Psoas muscle (tissue), 8 donors: ENCODE data around the gene MTURN. TPM values are rescaled to one million over a fixed set of nuclear protein-coding genes. Genes with fewer than 3 reads are reported as not detected.
"Not testable (repeated sequence)": the region's sequence is repeated elsewhere in the genome, so short reads cannot be mapped to it uniquely, and the experiment has no call there.

Experiments
- ATAC-seq, 4 donors: fragments of 200-7000 bp; cut with Tn5 transposase; one replicate each; pipeline ENCODE4 v1.9.1; 2020; ENCODE audit warnings: moderate library complexity in 3 of 4, mild to moderate bottlenecking in 2 of 4
- DNase-seq, 2 donors: peaks; one replicate each; pipeline ENCODE4 v3.0.0-alpha.2; 2020
- H3K27ac ChIP-seq: fragments of 200-600 bp; one replicate; pipeline ENCODE4 v1.8.0; 2022
- H3K27me3 ChIP-seq, 3 donors: fragments of 200-600 bp in 1 of 3; one replicate each; pipeline versions ENCODE4 v1.6.1 to v1.8.0; 2013 to 2022; ENCODE audit warnings: low read length in 2 of 3, mild to moderate bottlenecking in 2 of 3, moderate library complexity in 1 of 3; ENCODE audit not compliant: insufficient read depth in 3 of 3
- H3K36me3 ChIP-seq, 2 donors: fragments of 200-600 bp in 1 of 2; one replicate each; pipeline versions ENCODE4 v1.6.1 to v1.8.0; 2013 to 2022; ENCODE audit warnings: low read depth in 1 of 2, mild to moderate bottlenecking in 1 of 2, moderate library complexity in 1 of 2; ENCODE audit not compliant: insufficient read depth in 1 of 2
- H3K4me1 ChIP-seq: fragments of 200-600 bp; one replicate; pipeline ENCODE4 v1.8.0; 2022
- H3K4me3 ChIP-seq: fragments of 200-600 bp; one replicate; pipeline ENCODE4 v1.8.0; 2022; ENCODE audit warnings: mild to moderate bottlenecking
- H3K9me3 ChIP-seq: fragments of 200-600 bp; one replicate; pipeline ENCODE4 v1.8.0; 2022
- WGBS, 3 donors: extraction: QIAGEN DNeasy Blood & Tissue Kit; methylation state at CpG; one replicate each; pipeline versions ENCODE4 v1.1.6 to v1.1.7; 2013; 5-methylcytosine and 5-hydroxymethylcytosine counted together
- intact Hi-C, 2 donors: fragments of 100-400 bp; cut with DNase I; formaldehyde crosslinking; loops; one replicate each; pipeline versions ENCODE4 v1.11.0 to v1.14.2; 2022
- polyA plus RNA-seq, 3 donors: library from polyadenylated mRNA; stranded (reverse); fragments of 200-250 nt; gene quantifications; one replicate each; pipeline ENCODE4 v1.2.3, GENCODE V29; 2013
- total RNA-seq, 4 donors: library from RNA; stranded (reverse); fragmentation: NEBNext Ultra II Directional in 2 of 4; extraction: Animal tissue kit (Norgen Biotek cat#: 25700) in 2 of 4; gene quantifications; one replicate each; pipeline versions ENCODE4 v1.2.1 to v1.2.4, GENCODE V29; 2021 to 2023
- TF ChIP-seq, protein P1 (sequence below): fragments of 200-600 bp; IDR thresholded peaks from one replicate; pipeline ENCODE4 v1.8.0; 2022; ENCODE audit warnings: antibody characterized with exemption
- donor health status: healthy with polysubstance abuse.
- donor health status: DM: no; HTN: no; CAD: no; lungs with moderate emphysema.
- donor health status: Bipolar disorder and iron deficiency.
- donor health status: healthy.
- donor health status: DM: yes; HTN: yes; CAD: no.
- donor health status: DM: no; HTN: no; CAD: no.
- donor health status: DM: no; HTN: no; CAD: no.
- donor health status: DM: yes; HTN: yes; CAD: no.

Gene MTURN
- total and polyA plus RNA-seq, 7 donors = 7.1 to 68.6 (median 17.6) TPM

DNA sequence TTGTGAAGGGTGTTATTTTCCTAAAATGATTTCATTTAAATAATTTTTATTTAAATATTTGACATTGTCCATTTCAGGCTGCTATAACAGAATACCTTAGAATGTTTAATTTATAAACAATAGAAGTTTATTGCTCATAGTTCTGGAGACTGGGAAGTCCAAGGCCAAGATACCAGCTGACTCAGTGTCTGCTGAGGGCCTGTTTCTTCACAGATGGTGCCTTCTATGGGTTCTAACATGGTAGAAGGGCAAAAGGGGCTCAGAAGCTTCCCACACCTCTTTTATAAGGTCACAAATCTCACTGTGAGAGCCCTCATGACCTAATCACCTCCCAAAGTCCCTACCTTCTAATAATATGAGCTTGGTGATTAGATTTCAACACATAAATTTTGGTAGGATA lies 50.7 kb downstream of the MTURN start:
- Histone ChIP-seq H3K27me3 (no peaks in the 10 kb centered on the region), H3K4me3 (no peak overlapping the region), H3K9me3 (no peaks in the 10 kb centered on the region), H3K36me3 (no peaks in the 10 kb centered on the region), H3K4me1 (peaks cover 51% of the 10 kb centered on the region), H3K27ac (peak overlapping the region; percentile 87)
- TF ChIP-seq, protein P1, sequence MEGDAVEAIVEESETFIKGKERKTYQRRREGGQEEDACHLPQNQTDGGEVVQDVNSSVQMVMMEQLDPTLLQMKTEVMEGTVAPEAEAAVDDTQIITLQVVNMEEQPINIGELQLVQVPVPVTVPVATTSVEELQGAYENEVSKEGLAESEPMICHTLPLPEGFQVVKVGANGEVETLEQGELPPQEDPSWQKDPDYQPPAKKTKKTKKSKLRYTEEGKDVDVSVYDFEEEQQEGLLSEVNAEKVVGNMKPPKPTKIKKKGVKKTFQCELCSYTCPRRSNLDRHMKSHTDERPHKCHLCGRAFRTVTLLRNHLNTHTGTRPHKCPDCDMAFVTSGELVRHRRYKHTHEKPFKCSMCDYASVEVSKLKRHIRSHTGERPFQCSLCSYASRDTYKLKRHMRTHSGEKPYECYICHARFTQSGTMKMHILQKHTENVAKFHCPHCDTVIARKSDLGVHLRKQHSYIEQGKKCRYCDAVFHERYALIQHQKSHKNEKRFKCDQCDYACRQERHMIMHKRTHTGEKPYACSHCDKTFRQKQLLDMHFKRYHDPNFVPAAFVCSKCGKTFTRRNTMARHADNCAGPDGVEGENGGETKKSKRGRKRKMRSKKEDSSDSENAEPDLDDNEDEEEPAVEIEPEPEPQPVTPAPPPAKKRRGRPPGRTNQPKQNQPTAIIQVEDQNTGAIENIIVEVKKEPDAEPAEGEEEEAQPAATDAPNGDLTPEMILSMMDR = no peak
- ATAC-seq (no peak), DNase-seq (no peak)
- intact Hi-C loops = no loop called here

DNA sequence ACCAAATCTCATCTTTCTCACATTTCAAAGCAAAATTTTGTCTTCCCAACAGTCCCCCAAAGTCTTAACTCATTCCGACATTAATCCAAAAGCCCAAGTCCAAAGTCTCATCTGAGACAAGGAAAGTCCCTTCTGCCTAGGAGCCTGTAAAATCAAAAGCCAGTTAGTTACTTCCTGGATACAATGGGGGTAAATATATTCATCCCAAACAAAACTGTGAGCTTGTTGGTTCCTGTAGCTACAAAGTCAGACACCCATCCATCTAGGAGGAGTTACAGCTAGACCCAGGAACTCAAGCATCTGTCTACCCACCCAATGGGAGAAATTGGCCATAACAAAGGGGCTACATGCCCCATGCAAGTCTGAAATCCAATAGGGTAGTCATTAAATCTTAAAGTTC lies 51.9 kb downstream of the MTURN start:
- Histone ChIP-seq H3K27ac (no peak overlapping the region), H3K9me3 (no peaks in the 10 kb centered on the region), H3K36me3 (no peaks in the 10 kb centered on the region), H3K27me3 (no peaks in the 10 kb centered on the region), H3K4me1 (peaks cover 39% of the 10 kb centered on the region), H3K4me3 (no peak overlapping the region)
- ATAC-seq (no peak), DNase-seq (no peak)
- TF ChIP-seq, protein P1 = no peak
- intact Hi-C loops = loop anchor here in 1 of 2 donors (2.0 kb wide), 1 partner anchor 38 kb away; no protein-coding TSS in a partner anchor
- 98 to 100% (median 100%) methylated on average over 1 of the region's 1 CpG for WGBS, 3 donors

DNA sequence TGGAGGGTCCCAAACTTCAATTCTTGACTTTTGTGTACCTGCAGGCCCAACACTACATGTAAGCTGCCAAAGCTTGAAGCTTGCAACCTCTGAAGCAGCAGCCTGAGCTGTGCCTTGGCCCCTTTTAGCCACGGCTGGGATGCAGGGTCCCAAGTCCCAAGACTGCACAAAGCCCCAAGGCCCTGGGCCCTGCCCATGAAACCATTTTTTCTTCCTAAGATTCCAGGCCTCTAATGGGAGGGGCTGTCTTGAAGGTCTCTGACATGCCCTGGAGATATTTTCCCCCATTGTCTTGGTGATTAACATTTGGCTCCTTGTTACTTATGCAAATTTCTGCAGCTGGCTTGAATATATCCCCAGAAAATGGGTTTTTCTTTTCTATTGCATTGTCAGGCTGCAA lies 52.7 kb downstream of the MTURN start:
- ATAC-seq = no peak
- Histone ChIP-seq H3K27me3 (no peaks in the 10 kb centered on the region), H3K4me3 (no peak overlapping the region), H3K27ac (no peak overlapping the region), H3K9me3 (no peaks in the 10 kb centered on the region), H3K36me3 (no peaks in the 10 kb centered on the region), H3K4me1 (peaks cover 31% of the 10 kb centered on the region)
- 94 to 100% (median 100%) methylated on average over 1 of the region's 1 CpG for WGBS, 3 donors
- no peak for DNase-seq
- intact Hi-C loops = loop anchor here in 1 of 2 donors (2.0 kb wide), 1 partner anchor 37 kb away; no protein-coding TSS in a partner anchor
- TF ChIP-seq, protein P1 = no peak

DNA sequence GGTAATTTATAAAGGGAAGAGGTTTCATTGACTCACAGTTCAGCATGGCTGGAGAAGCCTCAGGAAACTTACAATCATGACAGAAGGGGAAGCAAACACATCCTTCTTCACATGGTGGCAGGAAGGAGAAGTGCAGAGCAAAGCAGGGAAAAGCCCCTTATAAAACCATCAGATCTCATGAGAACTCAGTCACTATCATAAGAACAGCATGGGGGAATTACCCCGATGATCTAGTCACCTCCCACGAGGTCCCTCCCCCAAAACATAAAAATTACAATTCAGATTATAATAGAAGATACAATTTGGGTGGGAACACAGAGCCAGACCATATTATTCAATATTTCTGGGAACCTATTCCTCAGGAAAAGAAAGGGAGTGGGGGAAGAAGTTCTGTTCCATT lies 53.6 kb downstream of the MTURN start:
- ATAC-seq, intact Hi-C loops, DNase-seq, H3K9me3 ChIP-seq, H3K27ac ChIP-seq, H3K36me3 ChIP-seq, H3K4me3 ChIP-seq, H3K27me3 ChIP-seq: not testable (repeated sequence)
- WGBS, 3 donors = 82 to 88% (median 87%) methylated on average over 2 of the region's 2 CpGs
- H3K4me1 ChIP-seq = peaks cover 22% of the 10 kb centered on the region

DNA sequence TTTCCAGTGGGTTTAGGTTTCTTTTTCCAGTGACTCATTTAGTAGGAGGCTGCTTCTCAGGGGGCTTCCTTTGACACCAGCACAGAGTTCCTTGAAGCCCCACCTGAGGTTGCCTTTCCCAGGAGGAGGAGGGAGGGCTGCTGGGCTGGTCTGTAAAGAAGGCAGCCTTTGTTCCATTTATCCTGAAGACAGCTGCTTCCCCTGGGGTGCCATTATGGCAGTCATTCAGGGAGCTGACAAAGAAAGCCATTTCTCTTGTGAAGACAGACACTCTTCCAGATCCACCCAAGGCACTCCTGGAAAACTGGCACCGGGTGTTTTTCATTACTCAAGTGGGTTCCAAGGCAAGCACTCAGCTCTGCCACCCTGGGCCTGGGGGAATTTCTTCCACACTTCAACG lies 54.0 kb downstream of the MTURN start:
- DNase-seq (no peak), ATAC-seq (no peak)
- 51 to 76% (median 52%) methylated on average over 2 of the region's 2 CpGs for WGBS, 3 donors
- H3K4me3 ChIP-seq = no peak overlapping the region
- H3K27ac ChIP-seq = no peak overlapping the region
- H3K27me3 ChIP-seq = no peaks in the 10 kb centered on the region
- no peaks in the 10 kb centered on the region for H3K36me3 ChIP-seq
- peaks cover 18% of the 10 kb centered on the region for H3K4me1 ChIP-seq
- intact Hi-C loops = no loop called here
- TF ChIP-seq, protein P1 = no peak
- H3K9me3 ChIP-seq = no peaks in the 10 kb centered on the region
